B cell (primary cell): ENCODE measurements around the gene NCAM1.

Source experiments
- CTCF ChIP-seq: fragments of 200-600 bp; IDR thresholded peaks from one replicate; pipeline ENCODE4 v1.8.0; 2022; ENCODE audit warnings: antibody characterized with exemption, mild to moderate bottlenecking
- EZH2 ChIP-seq: IDR thresholded peaks from 2 replicates; pipeline ENCODE4 v1.6.1; 2012; ENCODE audit warnings: borderline replicate concordance, low read depth, mild to moderate bottlenecking, moderate library complexity, low read length; ENCODE audit not compliant: insufficient read depth, poor library complexity, severe bottlenecking

- TF ChIP-seq CTCF (no peak), EZH2 (no peak)
These were observed 202.2 kb downstream of the NCAM1 start for GRCh38 chr11:113163291-113164030.
